HepG2 (cell line): ENCODE data around the gene NRL. TPM values are rescaled to one million over a fixed set of nuclear protein-coding genes. Genes with fewer than 3 reads are reported as not detected.

Source experiments
- ATF7-NPFF ChIP-seq: sonication (generic); formaldehyde crosslinking; IDR thresholded peaks from 2 replicates; pipeline ENCODE4 v1.8.1; 2023; ENCODE audit warnings: mild to moderate bottlenecking, low read depth, missing genetic modification reagents, moderate library complexity
- FOXK1 ChIP-seq: sonication (generic); formaldehyde crosslinking; IDR thresholded peaks from 2 replicates; pipeline ENCODE4 v1.4.0; 2020; ENCODE audit warnings: low read depth, missing genetic modification reagents, borderline replicate concordance
- HIC2 ChIP-seq: sonication (generic); formaldehyde crosslinking; IDR thresholded peaks from 2 replicates; pipeline ENCODE4 v1.9.0; 2022; ENCODE audit warnings: low read depth, missing genetic modification reagents
- MXD1 ChIP-seq: sonication (generic); formaldehyde crosslinking; IDR thresholded peaks from 2 replicates; pipeline ENCODE4 v1.4.0; 2020; ENCODE audit warnings: mild to moderate bottlenecking, missing genetic modification reagents
- MYNN ChIP-seq: sonication (generic); formaldehyde crosslinking; IDR thresholded peaks from 2 replicates; pipeline ENCODE4 v1.4.0; 2020; ENCODE audit warnings: mild to moderate bottlenecking, low read depth, missing genetic modification reagents
- PCBP2 ChIP-seq: fragments of 200-400 bp; formaldehyde crosslinking; optimal IDR thresholded peaks from 2 replicates; pipeline ENCODE3; 2018; ENCODE audit warnings: low read length, low read depth; ENCODE audit not compliant: poor library complexity, severe bottlenecking
- SOX13 ChIP-seq, 3 experiments: fragments of 450-650 bp in 1 of 3; sonication (generic) in 1 of 3; formaldehyde crosslinking in 1 of 3; IDR thresholded peaks in 2 of 3; conservative IDR thresholded peaks in 1 of 3; 2 replicates each; pipeline versions ENCODE4 v1.5.0 to v1.6.1; 2016 to 2020; ENCODE audit warnings: antibody characterized with exemption in 1 of 3, mild to moderate bottlenecking in 1 of 3, missing compliant biosample characterization in 1 of 3, missing genetic modification reagents in 1 of 3, moderate library complexity in 1 of 3
- SP5 ChIP-seq: IDR thresholded peaks from 2 replicates; pipeline ENCODE4 v1.6.1; 2016; ENCODE audit warnings: low read depth, borderline replicate concordance
- ZBTB2 ChIP-seq: sonication (generic); formaldehyde crosslinking; IDR thresholded peaks from 2 replicates; pipeline ENCODE4 v1.8.0; 2022; ENCODE audit warnings: low read depth, missing genetic modification reagents
- ZBTB33 ChIP-seq: sonication (generic); formaldehyde crosslinking; IDR thresholded peaks from 2 replicates; pipeline ENCODE4 v1.4.0; 2020; ENCODE audit warnings: missing genetic modification reagents
- ZC3H13 ChIP-seq: sonication (generic); formaldehyde crosslinking; IDR thresholded peaks from 2 replicates; pipeline ENCODE4 v1.8.1; 2023; ENCODE audit warnings: mild to moderate bottlenecking, missing genetic modification reagents, moderate library complexity
- ZGPAT ChIP-seq: IDR thresholded peaks from 2 replicates; pipeline ENCODE4 v1.6.1; 2016; ENCODE audit warnings: mild to moderate bottlenecking
- ZNF44 ChIP-seq: sonication (generic); formaldehyde crosslinking; IDR thresholded peaks from 2 replicates; pipeline ENCODE4 v1.5.1; 2020; ENCODE audit warnings: mild to moderate bottlenecking, missing genetic modification reagents
- ZNF484 ChIP-seq: sonication (generic); formaldehyde crosslinking; IDR thresholded peaks from 2 replicates; pipeline ENCODE4 v1.5.1; 2020; ENCODE audit warnings: mild to moderate bottlenecking, low read depth, missing genetic modification reagents, borderline replicate concordance
- ZNF496 ChIP-seq: sonication (generic); formaldehyde crosslinking; IDR thresholded peaks from 2 replicates; pipeline ENCODE4 v1.8.1; 2023; ENCODE audit warnings: mild to moderate bottlenecking, moderate library complexity, missing genetic modification reagents; ENCODE audit not compliant: insufficient replicate concordance
- ZNF710 ChIP-seq: sonication (generic); formaldehyde crosslinking; IDR thresholded peaks from 2 replicates; pipeline ENCODE4 v1.5.0; 2020; ENCODE audit warnings: mild to moderate bottlenecking, missing genetic modification reagents, borderline replicate concordance
- ZNF768 ChIP-seq: sonication (generic); formaldehyde crosslinking; IDR thresholded peaks from 2 replicates; pipeline ENCODE4 v1.4.0; 2020; ENCODE audit warnings: missing genetic modification reagents
- polyA plus RNA-seq, 8 experiments: library from polyadenylated mRNA; depleted of rRNA in 3 of 8; stranded (reverse) in 7 of 8; unstranded in 1 of 8; fragments of >200 nt; fragmentation: Illumina TruSeq in 4 of 8; extraction: Trizol in 4 of 8; gene quantifications; 2 replicates each; pipeline versions ENCODE4 v1.2.1 to v1.2.3, GENCODE V29; 2011 to 2016; ENCODE audit warnings: low read depth in 4 of 8, missing spikeins in 1 of 8, mixed read lengths in 1 of 8; ENCODE audit not compliant: insufficient read depth in 1 of 8
- total RNA-seq, 5 experiments: library from RNA; depleted of rRNA; stranded (reverse); fragments of >200 nt; fragmentation: Illumina TruSeq; extraction: Trizol; gene quantifications; 2 replicates each; pipeline ENCODE4 v1.2.3, GENCODE V29; 2016; ENCODE audit warnings: low read depth in 1 of 5

Gene NRL
- total and polyA plus RNA-seq, 2 of the 13 experiments (the other 11 are each of a cell fraction or from before 2014, with no cell fraction given): 2.5 to 4.7 TPM

- no peak for TF ChIP-seq ZGPAT
- TF ChIP-seq ZBTB2 (CRISPR knock-in tag): no peak
- peak; percentile 45; the same call in 1 of the 2 replicates for TF ChIP-seq MXD1 (CRISPR knock-in tag)
- TF ChIP-seq ATF7-NPFF (CRISPR knock-in tag): 0 out of 2 replicates have a peak, but pooled peaks have one; percentile 3
- no peak for TF ChIP-seq ZNF484 (CRISPR knock-in tag)
- 0 out of 2 replicates have a peak, but pooled peaks have one; percentile 46 for TF ChIP-seq ZNF44
- TF ChIP-seq FOXK1: no peak
- TF ChIP-seq ZNF710 (CRISPR knock-in tag): peak; percentile 78; the same call in 1 of the 2 replicates
- peak; percentile 79 for TF ChIP-seq ZBTB33 (CRISPR knock-in tag)
- no peak for TF ChIP-seq ZNF496 (CRISPR knock-in tag)
- TF ChIP-seq SOX13 (IDR thresholded peaks at IDR 0.05): no peak
- TF ChIP-seq SOX13 (CRISPR knock-in tag; conservative IDR thresholded peaks at IDR 0.05 in 1 of 2, IDR thresholded peaks at IDR 0.05 in 1 of 2): no peak
- TF ChIP-seq PCBP2: peak; percentile 38
- no peak for TF ChIP-seq MYNN (CRISPR knock-in tag)
- TF ChIP-seq ZC3H13 (CRISPR knock-in tag): no peak
- TF ChIP-seq HIC2 (CRISPR knock-in tag): peak; percentile 10; the same call in 1 of the 2 replicates
- peak; percentile 51; the same call in 1 of the 2 replicates for TF ChIP-seq ZNF768
- no peak for TF ChIP-seq SP5 (CRISPR knock-in tag)
These were observed 16.8 kb upstream of the NRL start (continued) for GRCh38 chr14:24131549-24131966.
